Uterus (tissue), 4 donors: ENCODE measurements around the gene PACS1. TPM values are rescaled to one million over a fixed set of nuclear protein-coding genes. Genes with fewer than 3 reads are reported as not detected.

Source experiments
- DNase-seq, 2 donors: peaks; one replicate each; pipeline ENCODE4 v3.0.0-alpha.2; 2019 to 2020
- H3K27ac ChIP-seq, 2 donors: fragments of 200-600 bp; sonication (generic); 1 replicate in 1 of 2; 2 replicates in 1 of 2; pipeline ENCODE4 v1.5.1; 2016 to 2018
- H3K27me3 ChIP-seq, 2 donors: fragments of 200-600 bp; sonication (generic); one replicate each; pipeline ENCODE4 v1.5.1; 2018 to 2019; ENCODE audit warnings: control low read depth in 1 of 2
- H3K36me3 ChIP-seq, 2 donors: fragments of 200-600 bp; sonication (generic); one replicate each; pipeline ENCODE4 v1.5.1; 2019; ENCODE audit warnings: control low read depth in 1 of 2
- H3K4me1 ChIP-seq, 2 donors: fragments of 200-600 bp; sonication (generic); one replicate each; pipeline ENCODE4 v1.5.1; 2018 to 2019; ENCODE audit warnings: control low read depth in 1 of 2
- H3K4me3 ChIP-seq, 2 donors: fragments of 200-600 bp; sonication (generic); 1 replicate in 1 of 2; 2 replicates in 1 of 2; pipeline ENCODE4 v1.5.1; 2018 to 2019; ENCODE audit warnings: mild to moderate bottlenecking in 1 of 2
- H3K9me3 ChIP-seq, 2 donors: fragments of 200-600 bp; sonication (generic); one replicate each; pipeline ENCODE4 v1.5.1; 2019; ENCODE audit warnings: control low read depth in 1 of 2
- POLR2A ChIP-seq, 2 donors: fragments of 450-650 bp; IDR thresholded peaks; one replicate each; pipeline ENCODE4 v1.6.1; 2016; ENCODE audit warnings: antibody characterized with exemption in 2 of 2, mild to moderate bottlenecking in 1 of 2, moderate library complexity in 1 of 2
- intact Hi-C: fragments of 100-400 bp; cut with DNase I; formaldehyde crosslinking; loops from one replicate; pipeline ENCODE4 v1.15.1; 2023; ENCODE audit warnings: low total_unique reads
- total RNA-seq, 4 donors: library from RNA; depleted of rRNA in 3 of 4; stranded (reverse); fragments of >200 nt in 3 of 4; gene quantifications; one replicate each; pipeline versions ENCODE4 v1.1.0 to v1.2.4, GENCODE V29; 2014 to 2023
- TF ChIP-seq, protein P1 (sequence below), 4 experiments: fragments of 200-600 bp in 2 of 4; fragments of 450-650 bp in 2 of 4; sonication (generic) in 2 of 4; IDR thresholded peaks; one replicate each; pipeline ENCODE4 v1.5.1; 2016 to 2019; ENCODE audit warnings: antibody characterized with exemption in 4 of 4, mild to moderate bottlenecking in 2 of 4, moderate library complexity in 1 of 4
- donor health status: DM: yes; HTN: yes; CAD: no.

PACS1 gene
- total RNA-seq, 4 donors from 2014 or later: 2.9 to 79.2 (median 57.2) TPM

DNA sequence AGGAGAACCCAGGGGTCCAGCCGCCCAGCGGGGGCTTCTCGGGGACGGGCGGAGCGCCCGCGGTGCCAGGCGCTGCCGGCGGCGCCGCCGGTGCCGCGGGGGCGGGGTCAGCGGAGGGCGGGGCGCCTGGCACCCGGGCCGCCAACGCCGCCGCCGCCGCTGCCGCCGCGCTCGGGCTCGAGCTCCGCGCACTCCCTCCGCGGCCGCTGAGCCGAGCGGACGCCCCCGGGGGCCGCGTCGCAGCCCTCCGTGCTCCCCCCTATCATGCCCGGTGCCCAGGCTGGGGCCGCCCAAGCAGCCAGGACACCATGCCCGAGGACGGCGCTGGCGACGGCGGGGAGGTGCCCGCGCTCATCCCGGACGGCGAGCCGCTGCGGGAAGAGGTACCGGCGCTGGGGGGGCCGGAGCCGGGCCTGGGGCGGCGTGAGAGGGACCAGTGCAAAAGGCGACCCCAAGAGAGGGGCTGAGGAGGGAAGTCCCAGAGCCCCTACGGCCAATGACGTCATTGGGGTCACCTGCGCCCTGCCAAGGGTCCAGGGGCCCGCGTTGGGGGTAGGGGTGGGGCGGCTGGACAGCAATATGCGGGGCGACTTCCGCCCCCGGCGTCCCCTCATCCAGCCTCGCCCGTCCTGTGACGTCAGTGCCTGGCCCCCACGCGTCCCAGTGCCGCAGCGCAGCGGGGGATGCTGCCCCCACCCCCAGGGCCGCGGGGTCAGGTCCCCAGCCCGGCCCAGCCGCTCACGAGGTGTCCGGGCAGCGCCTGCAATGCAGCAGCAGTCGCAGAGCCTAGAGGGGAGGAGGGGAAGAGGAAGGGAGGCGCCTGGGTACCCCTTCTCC lies 221.9 kb downstream of the PACS1 start, which contains the start of gene TMEM151A:
TMEM151A (plus strand) TSS at position 189 of the 837 bp plus-strand sequence; CDS start at position 309, 120 bp downstream.
- no peak within 1 kb of the TSS for H3K27ac ChIP-seq
- H3K4me3 ChIP-seq: no peak within 1 kb of the TSS
- intact Hi-C loops: no loop called here
- H3K36me3 ChIP-seq: no peaks in the 10 kb centered on the region
- H3K9me3 ChIP-seq: no peaks in the 10 kb centered on the region
- DNase-seq: no peak
- peaks cover 7 to 13% of the 10 kb centered on the region in 2 donors for H3K27me3 ChIP-seq
- peaks cover 0 to 19% of the 10 kb centered on the region in 2 donors for H3K4me1 ChIP-seq
- TF ChIP-seq POLR2A (IDR thresholded peaks at IDR 0.05): no peak
- TF ChIP-seq, protein P1, sequence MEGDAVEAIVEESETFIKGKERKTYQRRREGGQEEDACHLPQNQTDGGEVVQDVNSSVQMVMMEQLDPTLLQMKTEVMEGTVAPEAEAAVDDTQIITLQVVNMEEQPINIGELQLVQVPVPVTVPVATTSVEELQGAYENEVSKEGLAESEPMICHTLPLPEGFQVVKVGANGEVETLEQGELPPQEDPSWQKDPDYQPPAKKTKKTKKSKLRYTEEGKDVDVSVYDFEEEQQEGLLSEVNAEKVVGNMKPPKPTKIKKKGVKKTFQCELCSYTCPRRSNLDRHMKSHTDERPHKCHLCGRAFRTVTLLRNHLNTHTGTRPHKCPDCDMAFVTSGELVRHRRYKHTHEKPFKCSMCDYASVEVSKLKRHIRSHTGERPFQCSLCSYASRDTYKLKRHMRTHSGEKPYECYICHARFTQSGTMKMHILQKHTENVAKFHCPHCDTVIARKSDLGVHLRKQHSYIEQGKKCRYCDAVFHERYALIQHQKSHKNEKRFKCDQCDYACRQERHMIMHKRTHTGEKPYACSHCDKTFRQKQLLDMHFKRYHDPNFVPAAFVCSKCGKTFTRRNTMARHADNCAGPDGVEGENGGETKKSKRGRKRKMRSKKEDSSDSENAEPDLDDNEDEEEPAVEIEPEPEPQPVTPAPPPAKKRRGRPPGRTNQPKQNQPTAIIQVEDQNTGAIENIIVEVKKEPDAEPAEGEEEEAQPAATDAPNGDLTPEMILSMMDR (IDR thresholded peaks at IDR 0.05): no peak

DNA sequence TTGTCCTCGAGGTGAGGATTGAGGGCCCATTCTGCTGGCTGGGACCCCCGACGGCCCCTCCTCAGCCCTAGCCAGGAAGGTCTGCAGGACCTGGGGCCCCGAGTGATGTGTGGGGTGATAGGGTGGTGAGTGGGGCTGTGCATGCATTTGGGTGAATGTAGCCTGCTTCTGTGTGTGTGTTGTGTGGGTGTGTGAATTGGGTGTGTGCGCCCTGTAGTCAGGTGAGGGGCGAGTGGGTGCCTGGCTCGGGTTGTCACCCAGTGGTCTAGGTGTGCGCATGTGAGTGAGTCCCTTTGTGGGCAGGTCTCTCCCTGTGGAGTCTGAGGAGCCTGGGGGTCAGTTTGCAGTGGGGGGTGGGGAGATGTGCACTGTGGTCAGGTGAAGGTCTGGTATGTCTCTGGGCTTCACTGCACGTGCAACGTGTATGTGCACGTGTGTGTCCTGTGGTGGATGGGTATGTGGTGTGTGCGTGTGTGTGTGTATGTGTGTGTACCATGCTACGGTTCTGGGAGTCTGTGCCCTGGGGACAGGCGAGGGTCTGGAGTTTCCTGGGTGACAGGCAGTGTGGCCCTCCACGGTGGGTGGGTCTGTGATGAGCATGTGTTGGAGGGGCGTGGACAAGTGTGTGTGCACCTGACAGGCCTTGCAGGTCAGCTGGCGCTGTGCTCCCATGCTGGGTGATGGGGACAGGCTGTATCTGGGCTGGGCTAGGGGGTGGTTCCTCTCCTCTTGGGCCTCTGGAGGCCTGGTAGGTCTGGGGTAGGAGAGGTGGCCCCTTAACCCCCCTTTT lies 222.7 kb downstream of the PACS1 start:
- no peaks in the 10 kb centered on the region for H3K36me3 ChIP-seq
- H3K27me3 ChIP-seq: peaks cover 7 to 13% of the 10 kb centered on the region in 2 donors
- TF ChIP-seq, protein P1 (IDR thresholded peaks at IDR 0.05): no peak
- no peak for TF ChIP-seq POLR2A (IDR thresholded peaks at IDR 0.05)
- H3K27ac ChIP-seq: no peak overlapping the region
- H3K9me3 ChIP-seq: no peaks in the 10 kb centered on the region
- intact Hi-C loops: no loop called here
- no peak overlapping the region for H3K4me3 ChIP-seq
- H3K4me1 ChIP-seq: peaks cover 0 to 15% of the 10 kb centered on the region in 2 donors
- DNase-seq: no peak

DNA sequence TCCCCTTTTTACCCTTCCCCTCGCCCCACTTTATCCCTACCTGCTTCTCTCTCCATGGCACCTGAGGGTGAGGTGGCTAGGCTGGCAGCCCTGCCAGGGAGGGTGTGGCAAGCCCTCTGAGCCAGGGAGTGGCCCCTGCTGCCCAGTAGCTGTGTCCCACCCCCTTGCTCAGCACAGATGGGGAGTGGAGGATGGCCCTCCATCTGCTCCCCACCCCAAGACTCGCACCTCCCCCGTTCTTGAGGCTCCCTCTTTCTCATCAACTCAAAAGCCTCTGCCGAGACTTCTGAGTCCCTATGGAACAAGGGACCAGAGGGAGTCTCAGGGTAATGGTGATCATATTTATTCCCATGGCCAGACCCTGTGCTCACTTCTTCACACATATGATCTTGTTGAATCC lies 223.3 kb downstream of the PACS1 start:
- intact Hi-C loops: no loop called here
- Histone ChIP-seq H3K9me3 (no peaks in the 10 kb centered on the region), H3K4me3 (no peak overlapping the region), H3K4me1 (peaks cover 0 to 13% of the 10 kb centered on the region in 2 donors), H3K27ac (no peak overlapping the region), H3K27me3 (peaks cover 7 to 13% of the 10 kb centered on the region in 2 donors), H3K36me3 (no peaks in the 10 kb centered on the region)
- TF ChIP-seq POLR2A (IDR thresholded peaks at IDR 0.05): no peak
- TF ChIP-seq, protein P1 (IDR thresholded peaks at IDR 0.05): no peak
- DNase-seq: no peak

DNA sequence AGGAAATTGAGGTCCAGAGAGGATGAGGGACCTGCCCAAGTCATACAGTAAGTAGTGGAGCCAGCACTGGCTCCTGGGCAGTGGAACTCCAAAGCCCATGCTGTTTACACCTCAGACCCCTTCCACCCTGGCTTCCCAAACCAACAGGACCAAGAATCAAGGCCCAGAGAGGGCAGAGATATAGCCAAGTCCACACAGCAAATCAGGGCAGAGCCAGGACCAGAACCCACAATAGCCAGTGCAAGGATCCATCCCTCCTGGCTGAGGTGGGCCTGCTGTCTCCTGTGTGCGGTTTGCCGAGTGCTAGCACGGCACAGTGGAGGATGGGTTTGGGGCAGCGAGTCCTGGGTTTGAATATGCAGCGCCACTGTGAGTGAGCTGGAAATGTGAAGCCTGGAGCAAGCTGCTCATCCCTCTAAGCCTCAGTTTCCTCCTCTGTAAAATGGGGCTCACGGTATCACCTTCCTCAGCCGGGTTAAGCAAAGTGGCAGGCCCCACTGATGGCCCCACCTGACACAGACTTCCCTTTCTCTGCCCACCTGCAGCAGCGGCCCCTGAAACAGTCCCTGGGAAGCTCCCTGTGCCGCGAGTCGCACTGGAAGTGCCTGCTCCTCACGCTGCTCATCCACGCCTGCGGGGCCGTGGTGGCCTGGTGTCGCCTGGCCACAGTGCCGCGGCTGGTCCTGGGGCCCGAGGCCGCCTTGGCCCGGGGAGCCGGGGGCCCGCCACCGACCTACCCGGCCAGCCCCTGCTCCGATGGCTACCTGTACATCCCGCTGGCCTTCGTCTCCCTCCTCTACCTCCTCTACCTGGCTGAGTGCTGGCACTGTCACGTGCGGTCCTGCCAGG lies 223.9 kb downstream of the PACS1 start:
- Histone ChIP-seq H3K36me3 (no peaks in the 10 kb centered on the region), H3K4me3 (no peak overlapping the region), H3K27me3 (peaks cover 7 to 13% of the 10 kb centered on the region in 2 donors), H3K9me3 (no peaks in the 10 kb centered on the region), H3K4me1 (peaks cover 0 to 13% of the 10 kb centered on the region in 2 donors), H3K27ac (no peak overlapping the region)
- intact Hi-C loops: no loop called here
- no peak for DNase-seq
- TF ChIP-seq, protein P1 (IDR thresholded peaks at IDR 0.05): no peak
- no peak for TF ChIP-seq POLR2A (IDR thresholded peaks at IDR 0.05)

Other genes with a start within 250 kb of the PACS1 start
- gene SNX32, start 236.3 kb upstream of the PACS1 start, total RNA-seq: 1 to 10 TPM in 1 of 4 donors, under 1 TPM in 1, not detected in 2; 0.58 to 2.6 TPM
- gene CFL1, start 212.1 kb upstream of the PACS1 start, total RNA-seq: 100 to 1,000 TPM; 227 to 514 (median 399) TPM
- 100 to 1,000 TPM in 1 of 4 donors, 10 to 100 TPM in 3; 28.8 to 108 (median 75.0) TPM for gene MUS81, start 209.8 kb upstream of the PACS1 start, total RNA-seq
- 100 to 1,000 TPM in 1 of 4 donors, 10 to 100 TPM in 3; 56.1 to 165 (median 87.3) TPM for gene EFEMP2, start 197.5 kb upstream of the PACS1 start, total RNA-seq
- gene CTSW, start 190.4 kb upstream of the PACS1 start, total RNA-seq: 1 to 10 TPM in 1 of 4 donors, under 1 TPM in 1, not detected in 2; 0.62 to 3.6 TPM
- 100 to 1,000 TPM in 1 of 4 donors, 10 to 100 TPM in 3; 39.7 to 239 (median 52.2) TPM for gene FIBP, start 181.8 kb upstream of the PACS1 start, total RNA-seq
- 100 to 1,000 TPM in 1 of 4 donors, 10 to 100 TPM in 3; 22.3 to 141 (median 54.5) TPM for gene CCDC85B, start 179.6 kb upstream of the PACS1 start, total RNA-seq
- 1 to 10 TPM in 2 of 4 donors, not detected in 2; 2.9 to 3.9 TPM for gene FOSL1, start 169.9 kb upstream of the PACS1 start, total RNA-seq
- 10 to 100 TPM; 11.5 to 53.0 (median 29.7) TPM for gene C11orf68, start 151.2 kb upstream of the PACS1 start, total RNA-seq
- gene DRAP1, start 150.8 kb upstream of the PACS1 start, total RNA-seq: 10 to 100 TPM in 3 of 4 donors, 1 to 10 TPM in 1; 9.2 to 83.0 (median 60.6) TPM
- gene TSGA10IP, start 124.8 kb upstream of the PACS1 start, total RNA-seq: not detected
- 10 to 100 TPM; 10.3 to 77.9 (median 30.5) TPM for gene SART1, start 108.5 kb upstream of the PACS1 start, total RNA-seq
- gene EIF1AD, start 68.1 kb upstream of the PACS1 start, total RNA-seq: 10 to 100 TPM; 15.6 to 38.2 (median 33.1) TPM
- 100 to 1,000 TPM in 2 of 4 donors, 10 to 100 TPM in 1, 1 to 10 TPM in 1; 8.7 to 136 (median 76.6) TPM for gene BANF1, start 67.8 kb upstream of the PACS1 start, total RNA-seq
- under 1 TPM in 1 of 4 donors, not detected in 3; 0.59 TPM for gene CST6, start 58.3 kb upstream of the PACS1 start, total RNA-seq
- gene CATSPER1, start 43.8 kb upstream of the PACS1 start, total RNA-seq: under 1 TPM in 1 of 4 donors, not detected in 3; 0.26 TPM
- 1 to 10 TPM in 2 of 4 donors, under 1 TPM in 1, not detected in 1; 0.26 to 2.1 (median 1.9) TPM for gene GAL3ST3, start 21.1 kb upstream of the PACS1 start, total RNA-seq
- gene SF3B2, start 17.9 kb upstream of the PACS1 start, total RNA-seq: 100 to 1,000 TPM in 2 of 4 donors, 10 to 100 TPM in 2; 59.9 to 195 (median 106) TPM
- 10 to 100 TPM in 3 of 4 donors, 1 to 10 TPM in 1; 3.3 to 45.3 (median 17.2) TPM for gene KLC2, start 187.4 kb downstream of the PACS1 start, total RNA-seq
- gene RAB1B, start 198.4 kb downstream of the PACS1 start, total RNA-seq: 100 to 1,000 TPM in 2 of 4 donors, 10 to 100 TPM in 2; 40.6 to 146 (median 94.6) TPM
- 1 to 10 TPM in 2 of 4 donors, not detected in 2; 1.2 to 1.5 TPM for gene CNIH2, start 207.9 kb downstream of the PACS1 start, total RNA-seq
- gene YIF1A, start 218.9 kb downstream of the PACS1 start, total RNA-seq: 100 to 1,000 TPM in 1 of 4 donors, 10 to 100 TPM in 3; 38.9 to 101 (median 79.1) TPM
- under 1 TPM in 1 of 4 donors, not detected in 3; 0.27 TPM for gene TMEM151A, start 221.6 kb downstream of the PACS1 start, total RNA-seq
- gene CD248, start 246.8 kb downstream of the PACS1 start, total RNA-seq: 10 to 100 TPM; 14.1 to 91.2 (median 46.2) TPM